Measurements from ENCODE around the gene MCRIP2. TPM values are rescaled to one million over a fixed set of nuclear protein-coding genes. Genes with fewer than 3 reads are reported as not detected.

The MCRIP2 gene
- total and polyA plus RNA-seq, 11 donors = 52.3 to 321 (median 97.0) TPM

DNA sequence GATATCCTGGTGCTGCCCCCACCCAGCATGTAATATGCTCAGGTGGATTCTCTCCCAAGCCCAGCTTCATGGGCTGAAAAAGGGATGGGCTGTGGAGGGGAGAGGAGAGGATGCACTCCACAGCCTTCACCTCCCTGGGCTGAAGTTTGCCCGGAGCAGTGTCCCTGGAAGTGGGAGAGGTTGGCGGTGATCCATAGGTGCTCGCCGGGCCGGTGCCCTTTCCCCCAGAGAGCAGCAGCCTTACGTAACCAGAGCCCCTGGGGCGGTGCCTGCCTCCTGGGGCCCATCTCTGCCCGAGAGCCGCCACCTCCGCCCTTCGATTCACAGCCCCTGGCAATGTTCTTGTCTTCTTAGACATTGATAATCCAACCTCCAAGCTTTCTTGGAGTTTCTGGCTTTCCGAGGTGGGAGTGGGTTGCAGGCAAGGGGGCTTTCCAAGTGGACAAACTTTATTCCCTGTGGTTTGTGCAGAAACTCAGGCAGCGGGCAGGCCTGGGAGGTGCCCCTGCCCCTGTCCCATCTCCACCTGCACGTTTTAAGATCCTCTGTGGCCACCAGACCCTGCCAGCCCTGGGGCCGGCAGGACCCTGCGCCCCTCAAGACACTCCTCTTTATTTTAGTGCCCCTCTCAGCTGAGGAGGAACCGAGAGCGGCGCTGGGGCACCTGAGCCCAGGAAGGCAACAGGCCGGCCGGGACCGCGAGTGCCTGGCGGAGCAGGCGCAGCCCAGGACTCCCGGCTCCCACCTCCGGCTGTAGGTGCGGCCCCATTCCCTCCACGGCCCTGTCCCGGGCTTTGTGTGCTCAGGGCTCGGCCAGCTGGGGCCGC lies 4.4 kb downstream of the MCRIP2 start:
- intact Hi-C loops (cut with DNase I) = loop anchor here in 2 of 10 donors (10.0 kb wide), 1 partner anchor 61 kb away; no protein-coding TSS in a partner anchor
- Histone ChIP-seq H3K4me3 (peak overlapping the region in 11 of 12 donors; percentile 3 to 36 (median 23)), H3K9me3 (no peaks in the 10 kb centered on the region), H3K36me3 (peaks cover 0 to 3% (median 0%) of the 10 kb centered on the region in 9 donors), H3K27me3 (no peaks in the 10 kb centered on the region), H3K4me1 (peaks cover 3 to 88% (median 49%) of the 10 kb centered on the region in 12 donors), H3K27ac (peak overlapping the region; percentile 37 to 97 (median 84))
- DNase-seq (peak in 4 of 5 donors; percentile 71 to 88 (median 73)), ATAC-seq (peak; percentile 12 to 63 (median 54))
- 50 to 65% (median 62%) methylated on average over 31 to 32 of the region's 32 CpGs for WGBS, 4 donors
- TF ChIP-seq, protein P1, sequence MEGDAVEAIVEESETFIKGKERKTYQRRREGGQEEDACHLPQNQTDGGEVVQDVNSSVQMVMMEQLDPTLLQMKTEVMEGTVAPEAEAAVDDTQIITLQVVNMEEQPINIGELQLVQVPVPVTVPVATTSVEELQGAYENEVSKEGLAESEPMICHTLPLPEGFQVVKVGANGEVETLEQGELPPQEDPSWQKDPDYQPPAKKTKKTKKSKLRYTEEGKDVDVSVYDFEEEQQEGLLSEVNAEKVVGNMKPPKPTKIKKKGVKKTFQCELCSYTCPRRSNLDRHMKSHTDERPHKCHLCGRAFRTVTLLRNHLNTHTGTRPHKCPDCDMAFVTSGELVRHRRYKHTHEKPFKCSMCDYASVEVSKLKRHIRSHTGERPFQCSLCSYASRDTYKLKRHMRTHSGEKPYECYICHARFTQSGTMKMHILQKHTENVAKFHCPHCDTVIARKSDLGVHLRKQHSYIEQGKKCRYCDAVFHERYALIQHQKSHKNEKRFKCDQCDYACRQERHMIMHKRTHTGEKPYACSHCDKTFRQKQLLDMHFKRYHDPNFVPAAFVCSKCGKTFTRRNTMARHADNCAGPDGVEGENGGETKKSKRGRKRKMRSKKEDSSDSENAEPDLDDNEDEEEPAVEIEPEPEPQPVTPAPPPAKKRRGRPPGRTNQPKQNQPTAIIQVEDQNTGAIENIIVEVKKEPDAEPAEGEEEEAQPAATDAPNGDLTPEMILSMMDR (IDR thresholded peaks at IDR 0.05) = no peak
- no peak for TF ChIP-seq POLR2A (IDR thresholded peaks at IDR 0.05)

DNA sequence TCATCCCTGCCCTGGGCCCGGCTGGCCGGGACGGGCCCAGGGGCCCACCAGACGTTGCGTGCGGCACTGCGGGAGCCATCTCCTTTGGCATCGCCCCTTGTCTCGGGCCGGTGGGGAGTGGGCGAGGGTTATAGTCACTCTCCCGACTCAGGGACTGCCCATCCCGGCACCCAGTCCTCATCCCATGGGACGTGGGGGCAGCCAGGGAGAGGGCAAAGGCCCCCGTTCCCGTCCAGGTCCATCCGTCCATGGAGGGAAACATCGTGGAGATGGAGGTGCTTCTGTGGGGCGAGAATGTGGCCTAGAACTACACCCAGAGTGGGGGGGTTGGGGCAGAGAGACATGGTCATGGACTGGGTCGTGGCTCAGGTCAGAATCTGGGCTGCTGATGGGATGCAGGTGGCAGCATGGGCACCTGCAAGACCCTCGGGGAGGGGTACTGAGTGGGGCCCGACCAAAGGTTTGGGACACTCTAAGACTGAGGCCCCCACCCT lies 5.1 kb downstream of the MCRIP2 start:
- WGBS, 4 donors = 49 to 77% (median 70%) methylated on average over 8 to 22 of the region's 22 CpGs

GRCh38 chr16:647173-647902 lies 5.7 kb downstream of the MCRIP2 start:
- Histone ChIP-seq H3K27ac (peak overlapping the region in 10 of 12 donors; percentile 71 to 97 (median 86)), H3K36me3 (peaks cover 0 to 3% (median 0%) of the 10 kb centered on the region in 9 donors), H3K27me3 (no peaks in the 10 kb centered on the region), H3K9me3 (no peaks in the 10 kb centered on the region), H3K4me3 (peak overlapping the region in 3 of 12 donors; percentile 7 to 34 (median 33)), H3K4me1 (peaks cover 3 to 82% (median 48%) of the 10 kb centered on the region in 12 donors)
- WGBS, 4 donors = 61 to 72% (median 70%) methylated on average over 9 to 25 of the region's 25 CpGs
- ATAC-seq = peak in 1 of 4 donors; percentile 4
- intact Hi-C loops (cut with DNase I) = loop anchor here in 2 of 10 donors (10.0 kb wide), 1 partner anchor 63 kb away; no protein-coding TSS in a partner anchor
- TF ChIP-seq, protein P1 (IDR thresholded peaks at IDR 0.05) = no peak
- TF ChIP-seq POLR2A (IDR thresholded peaks at IDR 0.05) = no peak
- no peak for DNase-seq

More for the DNA sequence above, 5.1 kb downstream of the MCRIP2 start:
- Histone ChIP-seq H3K27me3 (no peaks in the 10 kb centered on the region), H3K27ac (peak overlapping the region in 11 of 12 donors; percentile 37 to 97 (median 84)), H3K4me1 (peaks cover 3 to 88% (median 49%) of the 10 kb centered on the region in 12 donors), H3K9me3 (no peaks in the 10 kb centered on the region), H3K36me3 (peaks cover 0 to 3% (median 0%) of the 10 kb centered on the region in 9 donors), H3K4me3 (peak overlapping the region in 8 of 12 donors; percentile 3 to 36 (median 30))
- no peak for DNase-seq
- intact Hi-C loops (cut with DNase I) = loop anchor here in 2 of 10 donors (10.0 kb wide), 1 partner anchor 62 kb away; no protein-coding TSS in a partner anchor
- no peak for TF ChIP-seq POLR2A (IDR thresholded peaks at IDR 0.05)
- TF ChIP-seq, protein P1 (IDR thresholded peaks at IDR 0.05) = no peak
- ATAC-seq = no peak
